Duodenal mucosa (tissue), 2 donors: ENCODE measurements around the gene PDE11A.

Experiments
- H3K27ac ChIP-seq: one replicate; pipeline ENCODE4 v1.7.0; 2013; ENCODE audit warnings: low read depth, low read length
- H3K27me3 ChIP-seq, 2 donors: one replicate each; pipeline ENCODE4 v1.7.0; 2013; ENCODE audit warnings: low read length in 2 of 2, control low read depth in 1 of 2; ENCODE audit not compliant: insufficient read depth in 2 of 2, control insufficient read depth in 1 of 2
- H3K36me3 ChIP-seq, 2 donors: one replicate each; pipeline ENCODE4 v1.7.0; 2013; ENCODE audit warnings: low read length in 2 of 2, control low read depth in 1 of 2; ENCODE audit not compliant: insufficient read depth in 2 of 2, control insufficient read depth in 1 of 2
- H3K4me1 ChIP-seq, 2 donors: one replicate each; pipeline ENCODE4 v1.7.0; 2013; ENCODE audit warnings: low read length in 2 of 2, control low read depth in 1 of 2; ENCODE audit not compliant: insufficient read depth in 2 of 2, control insufficient read depth in 1 of 2
- H3K4me3 ChIP-seq, 2 donors: one replicate each; pipeline ENCODE4 v1.7.0; 2013; ENCODE audit warnings: low read length in 2 of 2, low read depth in 1 of 2
- H3K9ac ChIP-seq, 2 donors: one replicate each; pipeline ENCODE4 v1.7.0; 2013; ENCODE audit warnings: low read length in 2 of 2, low read depth in 1 of 2
- H3K9me3 ChIP-seq, 2 donors: one replicate each; pipeline ENCODE4 v1.7.0; 2013; ENCODE audit warnings: low read length in 2 of 2, control low read depth in 1 of 2; ENCODE audit not compliant: control insufficient read depth in 1 of 2

PDE11A gene

GRCh38 chr2:177592397-177592796 is 480.2 kb downstream of the PDE11A start:
- no peaks in the 10 kb centered on the region for H3K36me3 ChIP-seq
- H3K27ac ChIP-seq = no peak overlapping the region
- no peak overlapping the region for H3K9ac ChIP-seq
- H3K4me1 ChIP-seq = no peaks in the 10 kb centered on the region
- H3K9me3 ChIP-seq = no peaks in the 10 kb centered on the region
- H3K27me3 ChIP-seq = no peaks in the 10 kb centered on the region
- H3K4me3 ChIP-seq = no peak overlapping the region

GRCh38 chr2:177589186-177589585 is 483.4 kb downstream of the PDE11A start:
- no peak overlapping the region for H3K27ac ChIP-seq
- peaks cover 6 to 8% of the 10 kb centered on the region in 2 donors for H3K4me1 ChIP-seq
- no peaks in the 10 kb centered on the region for H3K9me3 ChIP-seq
- no peaks in the 10 kb centered on the region for H3K27me3 ChIP-seq
- H3K9ac ChIP-seq = no peak overlapping the region
- H3K36me3 ChIP-seq = no peaks in the 10 kb centered on the region
- no peak overlapping the region for H3K4me3 ChIP-seq

- Histone ChIP-seq H3K4me3 (no peak overlapping the region), H3K27me3 (no peaks in the 10 kb centered on the region), H3K36me3 (no peaks in the 10 kb centered on the region), H3K9ac (no peak overlapping the region), H3K9me3 (no peaks in the 10 kb centered on the region), H3K4me1 (peaks cover 6 to 8% of the 10 kb centered on the region in 2 donors), H3K27ac (no peak overlapping the region)
Observed at GRCh38 chr2:177588671-177589070, 483.9 kb downstream of the PDE11A start.

- Histone ChIP-seq H3K27ac (no peak overlapping the region), H3K9ac (no peak overlapping the region), H3K27me3 (no peaks in the 10 kb centered on the region), H3K36me3 (no peaks in the 10 kb centered on the region), H3K9me3 (no peaks in the 10 kb centered on the region), H3K4me3 (no peak overlapping the region), H3K4me1 (peaks cover 6 to 8% of the 10 kb centered on the region in 2 donors)
Observed at GRCh38 chr2:177587371-177587770, 485.2 kb downstream of the PDE11A start.

GRCh38 chr2:177586154-177586553 is 486.4 kb downstream of the PDE11A start:
- no peak overlapping the region for H3K27ac ChIP-seq
- no peak overlapping the region for H3K9ac ChIP-seq
- H3K36me3 ChIP-seq = no peaks in the 10 kb centered on the region
- H3K9me3 ChIP-seq = no peaks in the 10 kb centered on the region
- peaks cover 6 to 8% of the 10 kb centered on the region in 2 donors for H3K4me1 ChIP-seq
- H3K27me3 ChIP-seq = no peaks in the 10 kb centered on the region
- no peak overlapping the region for H3K4me3 ChIP-seq

GRCh38 chr2:177585234-177585863 is 487.2 kb downstream of the PDE11A start:
- H3K36me3 ChIP-seq = no peaks in the 10 kb centered on the region
- peaks cover 6 to 8% of the 10 kb centered on the region in 2 donors for H3K4me1 ChIP-seq
- no peaks in the 10 kb centered on the region for H3K27me3 ChIP-seq
- no peaks in the 10 kb centered on the region for H3K9me3 ChIP-seq
- no peak overlapping the region for H3K9ac ChIP-seq
- peak overlapping the region in 1 of 2 donors; percentile 23 for H3K4me3 ChIP-seq
- H3K27ac ChIP-seq = no peak overlapping the region

- Histone ChIP-seq H3K4me3 (no peak overlapping the region), H3K27ac (no peak overlapping the region), H3K27me3 (no peaks in the 10 kb centered on the region), H3K9me3 (no peaks in the 10 kb centered on the region), H3K9ac (no peak overlapping the region), H3K4me1 (peaks cover 6 to 8% of the 10 kb centered on the region in 2 donors), H3K36me3 (no peaks in the 10 kb centered on the region)
Observed at GRCh38 chr2:177584030-177584692, 488.4 kb downstream of the PDE11A start.

GRCh38 chr2:177582000-177582399 is 490.6 kb downstream of the PDE11A start:
- Histone ChIP-seq H3K9me3 (no peaks in the 10 kb centered on the region), H3K27ac (no peak overlapping the region), H3K4me1 (peaks cover 6 to 8% of the 10 kb centered on the region in 2 donors), H3K27me3 (no peaks in the 10 kb centered on the region), H3K36me3 (no peaks in the 10 kb centered on the region), H3K4me3 (no peak overlapping the region), H3K9ac (no peak overlapping the region)

GRCh38 chr2:177579486-177580036 is 493.0 kb downstream of the PDE11A start:
- no peak overlapping the region for H3K9ac ChIP-seq
- H3K36me3 ChIP-seq = no peaks in the 10 kb centered on the region
- no peaks in the 10 kb centered on the region for H3K9me3 ChIP-seq
- no peaks in the 10 kb centered on the region for H3K27me3 ChIP-seq
- H3K4me3 ChIP-seq = no peak overlapping the region
- no peaks in the 10 kb centered on the region for H3K4me1 ChIP-seq
- H3K27ac ChIP-seq = no peak overlapping the region

GRCh38 chr2:177578454-177578853 is 494.1 kb downstream of the PDE11A start:
- Histone ChIP-seq H3K9ac (no peak overlapping the region), H3K4me1 (no peaks in the 10 kb centered on the region), H3K27me3 (no peaks in the 10 kb centered on the region), H3K36me3 (no peaks in the 10 kb centered on the region), H3K27ac (no peak overlapping the region), H3K9me3 (no peaks in the 10 kb centered on the region), H3K4me3 (no peak overlapping the region)
